Epithelial cell of esophagus (primary cell): ENCODE measurements around the gene NSUN4.

ENCODE experiments used
- DNase-seq: peaks from one replicate; pipeline ENCODE4 v3.0.0; 2010; ENCODE audit warnings: low read depth
- H3K4me3 ChIP-seq: 2 replicates; pipeline ENCODE4 v1.5.1; 2011; ENCODE audit warnings: mild to moderate bottlenecking, low read length, control low read depth
- CTCF ChIP-seq: IDR thresholded peaks from 2 replicates; pipeline ENCODE4 v1.5.1; 2011; ENCODE audit warnings: low read depth, mild to moderate bottlenecking, low read length, control low read depth, inconsistent platforms; ENCODE audit not compliant: insufficient read depth; ENCODE audit errors: missing control alignments

NSUN4 gene

GRCh38 chr1:46379996-46380395 is 39.4 kb downstream of the NSUN4 start:
- DNase-seq: no peak
- no peak overlapping the region for H3K4me3 ChIP-seq
- TF ChIP-seq CTCF: no peak

- H3K4me3 ChIP-seq: no peak overlapping the region
- DNase-seq: no peak
- no peak for TF ChIP-seq CTCF
Observed at GRCh38 chr1:46380508-46380907, 39.9 kb downstream of the NSUN4 start.

- no peak for DNase-seq
- no peak for TF ChIP-seq CTCF
- H3K4me3 ChIP-seq: no peak overlapping the region
Observed at GRCh38 chr1:46393510-46393909, 52.9 kb downstream of the NSUN4 start.

GRCh38 chr1:46394108-46394871 is 53.7 kb downstream of the NSUN4 start, which contains the start of gene FAAH:
FAAH (plus strand) TSS chr1:46394317; CDS start chr1:46394349, 32 bp downstream.
- no peak for TF ChIP-seq CTCF
- peak; percentile 77 for DNase-seq
- H3K4me3 ChIP-seq: peak within 1 kb of the TSS; percentile 44

GRCh38 chr1:46394872-46395465 is 54.4 kb downstream of the NSUN4 start:
- DNase-seq: no peak
- TF ChIP-seq CTCF: no peak
- H3K4me3 ChIP-seq: peak overlapping the region; percentile 44

- no peak for TF ChIP-seq CTCF
- H3K4me3 ChIP-seq: no peak overlapping the region
- peak; percentile 54 for DNase-seq
Observed at GRCh38 chr1:46396441-46397398, 56.1 kb downstream of the NSUN4 start.
